H1 (cell line): Measurements from ENCODE around the gene GRM7. TPM values are rescaled to one million over a fixed set of nuclear protein-coding genes. Genes with fewer than 3 reads are reported as not detected.

Experiments used
- CTCF ChIA-PET: fragments of 300-600 bp; sonication (Branson Sonifier 250); formaldehyde crosslinking; loops from one replicate; lab custom pipeline; 2021; ENCODE audit not compliant: partially characterized antibody; lab: Charles Lee
- POLR2A ChIA-PET: fragments of 300-600 bp; sonication (Branson Sonifier 250); formaldehyde crosslinking; loops from one replicate; lab custom pipeline; 2021; ENCODE audit warnings: inconsistent platforms; ENCODE audit not compliant: partially characterized antibody; lab: Charles Lee
- DNase-seq, 2 experiments: peaks; one replicate each; pipeline versions ENCODE4 v3.0.0 to v3.0.0-alpha.2; 2010 to 2022; ENCODE audit warnings: low spot score in 2 of 2, low read depth in 1 of 2, mixed read lengths in 1 of 2
- FAIRE-seq: peaks from 2 replicates; lab custom pipeline; 2011; peaks lifted over from hg19 to GRCh38; lab: Jason Lieb, UNC
- H2AFZ ChIP-seq: 2 replicates; pipeline ENCODE4 v1.8.1; 2012; ENCODE audit warnings: low read length, inconsistent platforms
- H2AK5ac ChIP-seq: 2 replicates; pipeline ENCODE4 v1.6.1; 2013; ENCODE audit warnings: low read depth, low read length
- H2BK120ac ChIP-seq: replicated peaks from 2 replicates; pipeline ENCODE3; 2013; ENCODE audit warnings: low read depth, low read length, inconsistent platforms
- H2BK12ac ChIP-seq: 2 replicates; pipeline ENCODE4 v1.6.1; 2013; ENCODE audit warnings: low read depth, low read length
- H2BK15ac ChIP-seq: 2 replicates; pipeline ENCODE4 v1.6.1; 2013; ENCODE audit warnings: low read length
- H2BK20ac ChIP-seq: 2 replicates; pipeline ENCODE4 v1.6.1; 2013; ENCODE audit warnings: low read length
- H2BK5ac ChIP-seq: 2 replicates; pipeline ENCODE4 v1.6.1; 2013; ENCODE audit warnings: low read depth, low read length
- H3K14ac ChIP-seq: 2 replicates; pipeline ENCODE4 v1.6.1; 2013; ENCODE audit warnings: inconsistent platforms; ENCODE audit not compliant: insufficient read length
- H3K18ac ChIP-seq: 2 replicates; pipeline ENCODE4 v1.6.1; 2013; ENCODE audit warnings: low read length; ENCODE audit errors: extremely low read depth
- H3K23ac ChIP-seq: 2 replicates; pipeline ENCODE4 v1.6.1; 2013; ENCODE audit warnings: inconsistent platforms; ENCODE audit not compliant: insufficient read length
- H3K23me2 ChIP-seq: 2 replicates; pipeline ENCODE4 v1.6.1; 2013; ENCODE audit warnings: low read depth, low read length
- H3K27ac ChIP-seq: 2 replicates; pipeline ENCODE4 v1.6.1; 2011; ENCODE audit warnings: low read depth, low read length, inconsistent platforms
- H3K27me3 ChIP-seq, 4 experiments: replicated peaks in 1 of 4; 1 replicate in 1 of 4; 2 replicates in 3 of 4; pipeline versions ENCODE4 v1.6.1 to v1.8.1; 2011 to 2013; ENCODE audit warnings: low read length in 3 of 4, mild to moderate bottlenecking in 3 of 4, inconsistent platforms in 2 of 4, mixed read lengths in 2 of 4, moderate library complexity in 1 of 4; ENCODE audit not compliant: control insufficient read depth in 3 of 4, insufficient read depth in 3 of 4; ENCODE audit errors: extremely low read depth in 1 of 4
- H3K36me3 ChIP-seq, 4 experiments: 2 replicates each; pipeline versions ENCODE4 v1.6.1 to v1.8.1; 2011 to 2013; ENCODE audit warnings: mild to moderate bottlenecking in 4 of 4, low read length in 3 of 4, moderate library complexity in 2 of 4, control low read depth in 1 of 4, inconsistent platforms in 1 of 4; ENCODE audit not compliant: insufficient read depth in 4 of 4, control insufficient read depth in 2 of 4
- H3K4ac ChIP-seq: replicated peaks from 2 replicates; pipeline ENCODE3; 2013; ENCODE audit warnings: low read length, low read depth, mixed read lengths, inconsistent platforms; ENCODE audit not compliant: insufficient read length
- H3K4me1 ChIP-seq, 4 experiments: replicated peaks in 1 of 4; 1 replicate in 1 of 4; 2 replicates in 3 of 4; pipeline versions ENCODE4 v1.6.1 to v1.8.1; 2011 to 2013; ENCODE audit warnings: low read length in 3 of 4, inconsistent platforms in 2 of 4, mixed read lengths in 1 of 4; ENCODE audit not compliant: insufficient read depth in 4 of 4, control insufficient read depth in 3 of 4
- H3K4me2 ChIP-seq, 2 experiments: 2 replicates each; pipeline versions ENCODE4 v1.6.1 to v1.8.1; 2011 to 2013; ENCODE audit warnings: low read depth in 2 of 2, low read length in 2 of 2, control low read depth in 1 of 2, inconsistent platforms in 1 of 2, mild to moderate bottlenecking in 1 of 2; ENCODE audit not compliant: insufficient read depth in 1 of 2
- H3K4me3 ChIP-seq, 4 experiments: fragments of 200-600, 300-600 bp in 1 of 4; sonication (generic), shearing (Covaris generic), sonication (Bioruptor Twin) in 1 of 4; 2 replicates each; pipeline versions ENCODE4 v1.5.1 to v1.8.1; 2011 to 2016; ENCODE audit warnings: low read length in 4 of 4, low read depth in 3 of 4, control low read depth in 2 of 4, inconsistent platforms in 2 of 4, mild to moderate bottlenecking in 2 of 4, mixed read lengths in 1 of 4, moderate library complexity in 1 of 4; ENCODE audit not compliant: insufficient read depth in 2 of 4; ENCODE audit errors: extremely low read depth in 1 of 4
- H3K56ac ChIP-seq: replicated peaks from 2 replicates; pipeline ENCODE3; 2013; ENCODE audit warnings: low read depth, mild to moderate bottlenecking, mixed read lengths, low read length, inconsistent platforms; ENCODE audit not compliant: insufficient read length
- H3K79me1 ChIP-seq: 2 replicates; pipeline ENCODE4 v1.6.1; 2013; ENCODE audit warnings: low read depth, low read length, control low read depth
- H3K79me2 ChIP-seq, 2 experiments: 2 replicates each; pipeline versions ENCODE4 v1.6.1 to v1.8.1; 2012 to 2013; ENCODE audit warnings: low read length in 2 of 2, mild to moderate bottlenecking in 2 of 2, inconsistent platforms in 1 of 2; ENCODE audit not compliant: insufficient read depth in 2 of 2, control insufficient read depth in 1 of 2
- H3K9ac ChIP-seq, 4 experiments: replicated peaks in 1 of 4; 1 replicate in 1 of 4; 2 replicates in 3 of 4; pipeline versions ENCODE4 v1.6.1 to v1.8.1; 2011 to 2013; ENCODE audit warnings: low read depth in 3 of 4, low read length in 3 of 4, control low read depth in 2 of 4, mild to moderate bottlenecking in 2 of 4, moderate library complexity in 2 of 4, inconsistent platforms in 1 of 4; ENCODE audit errors: extremely low read depth in 1 of 4
- H3K9me3 ChIP-seq, 2 experiments: 2 replicates each; pipeline versions ENCODE4 v1.6.1 to v1.8.1; 2012 to 2013; ENCODE audit warnings: mild to moderate bottlenecking in 2 of 2, moderate library complexity in 2 of 2, control low read depth in 1 of 2, inconsistent platforms in 1 of 2, low read depth in 1 of 2, low read length in 1 of 2, mixed read lengths in 1 of 2; ENCODE audit not compliant: insufficient read depth in 2 of 2
- H4K20me1 ChIP-seq, 2 experiments: replicated peaks in 1 of 2; 2 replicates each; pipeline versions ENCODE3 to v1.8.1; 2011 to 2013; ENCODE audit warnings: inconsistent platforms in 2 of 2, low read length in 2 of 2, mild to moderate bottlenecking in 1 of 2; ENCODE audit not compliant: insufficient read depth in 2 of 2, control insufficient read depth in 1 of 2
- H4K5ac ChIP-seq: 2 replicates; pipeline ENCODE4 v1.6.1; 2013; ENCODE audit warnings: low read length, low read depth, mixed read lengths, inconsistent platforms; ENCODE audit not compliant: insufficient read length
- H4K8ac ChIP-seq: 2 replicates; pipeline ENCODE4 v1.8.0; 2013; ENCODE audit warnings: mild to moderate bottlenecking, moderate library complexity, low read length, inconsistent platforms; ENCODE audit not compliant: insufficient read depth; ENCODE audit errors: extremely low read depth
- H4K91ac ChIP-seq: replicated peaks from 2 replicates; pipeline ENCODE3; 2013; ENCODE audit warnings: low read length, mixed read lengths, inconsistent platforms; ENCODE audit not compliant: insufficient read length
- GTF2F1 ChIP-seq: IDR thresholded peaks from 2 replicates; pipeline ENCODE4 v1.6.1; 2012; ENCODE audit warnings: low read depth, low read length, improper control_type of control experiment, borderline replicate concordance
- JUND ChIP-seq: IDR thresholded peaks from 2 replicates; pipeline ENCODE4 v1.6.1; 2011; ENCODE audit warnings: mild to moderate bottlenecking, improper control_type of control experiment, low read length
- ZNF274 ChIP-seq: IDR thresholded peaks from 2 replicates; pipeline ENCODE4 v1.7.0; 2012; ENCODE audit warnings: low read length, borderline replicate concordance; ENCODE audit errors: extremely low read depth
- WGBS, 2 experiments: shearing (Covaris generic) in 1 of 2; methylation state at CpG; one replicate each; pipeline versions ENCODE4 v1.1.6 to v1.1.7; 2013 to 2015; ENCODE audit warnings: low lambda C conversion rate in 2 of 2, mixed read lengths in 2 of 2, inconsistent platforms in 1 of 2, low coverage in 1 of 2, missing lambda C conversion rate in 1 of 2; ENCODE audit not compliant: insufficient replicate concordance in 2 of 2, insufficient coverage in 1 of 2, insufficient read length in 1 of 2; ENCODE audit errors: extremely low coverage in 1 of 2, missing lambda C conversion rate in 1 of 2; 5-methylcytosine and 5-hydroxymethylcytosine counted together
- polyA plus RNA-seq, 7 experiments: library from polyadenylated mRNA; depleted of rRNA in 3 of 7; stranded (reverse) in 5 of 7; unstranded in 2 of 7; fragments of >200 nt in 5 of 7; fragments of 200-250 nt in 2 of 7; gene quantifications; 1 replicate in 5 of 7; 2 replicates in 1 of 7; 4 replicates in 1 of 7; pipeline versions ENCODE4 v1.2.1 to v1.2.3, GENCODE V29; 2011 to 2013; ENCODE audit warnings: missing spikeins in 2 of 7, mixed read lengths in 2 of 7
- total RNA-seq: library from RNA; stranded (reverse); fragmentation: NEBNext Ultra II Directional; extraction: Animal tissue kit (Norgen Biotek cat#: 25700); gene quantifications from 2 replicates; pipeline ENCODE4 v1.2.1, GENCODE V29; 2021

GRM7 gene
- total and polyA plus RNA-seq, 2 of the 8 experiments (the other 6 are each of a cell fraction or from before 2014, with no cell fraction given) = 0.17 to 0.24 TPM

GRCh38 chr3:7112523-7113056 is 251.7 kb downstream of the GRM7 start:
- no peaks in the 10 kb centered on the region for H3K23me2 ChIP-seq
- no peak overlapping the region for H3K27ac ChIP-seq
- H4K8ac ChIP-seq = no peak overlapping the region
- no peak overlapping the region for H2BK20ac ChIP-seq
- no peak overlapping the region for H2BK15ac ChIP-seq
- CTCF ChIA-PET = interaction anchor here (0.5 kb wide), 1 partner anchor 1697 kb away, joined by 3 read pairs; no protein-coding TSS in a partner anchor
- no peaks in the 10 kb centered on the region for H3K9me3 ChIP-seq
- no peak overlapping the region for H3K23ac ChIP-seq
- no peak overlapping the region for H2BK120ac ChIP-seq
- no peak overlapping the region for H3K4me3 ChIP-seq
- no peak overlapping the region for H2AK5ac ChIP-seq
- H3K4me2 ChIP-seq = no peak overlapping the region
- no peak overlapping the region for H4K91ac ChIP-seq
- FAIRE-seq (no peak), DNase-seq (no peak)
- H3K79me1 ChIP-seq = no peaks in the 10 kb centered on the region
- H3K4ac ChIP-seq = no peak overlapping the region
- H3K18ac ChIP-seq = no peak overlapping the region
- POLR2A ChIA-PET = no interaction called here
- H2AFZ ChIP-seq = no peak overlapping the region
- no peak overlapping the region for H2BK5ac ChIP-seq
- H3K36me3 ChIP-seq = no peaks in the 10 kb centered on the region
- H4K5ac ChIP-seq = no peak overlapping the region
- no peaks in the 10 kb centered on the region for H3K79me2 ChIP-seq
- H3K14ac ChIP-seq = no peak overlapping the region
- TF ChIP-seq ZNF274 (no peak), GTF2F1 (no peak), JUND (no peak)
- no peaks in the 10 kb centered on the region for H3K27me3 ChIP-seq
- no peak overlapping the region for H3K9ac ChIP-seq
- no peak overlapping the region for H2BK12ac ChIP-seq
- no peaks in the 10 kb centered on the region for H4K20me1 ChIP-seq
- WGBS, 2 experiments = 92% methylated on average over 1 of the region's 1 CpG; no CpG with 5 or more reads in 1 of the 2 experiments
- no peaks in the 10 kb centered on the region for H3K4me1 ChIP-seq
- no peak overlapping the region for H3K56ac ChIP-seq
